ENCODE measurements around the gene WDR4. TPM values are rescaled to one million over a fixed set of nuclear protein-coding genes. Genes with fewer than 3 reads are reported as not detected.
A peak's percentile ranks its signal among the peaks of the same experiment; 100 is the strongest.

WDR4 gene
- total and polyA plus RNA-seq, 9 of the 15 experiments (the other 6 are each of a cell fraction or from before 2014, with no cell fraction given) = 5.4 to 95.4 (median 32.1) TPM

DNA sequence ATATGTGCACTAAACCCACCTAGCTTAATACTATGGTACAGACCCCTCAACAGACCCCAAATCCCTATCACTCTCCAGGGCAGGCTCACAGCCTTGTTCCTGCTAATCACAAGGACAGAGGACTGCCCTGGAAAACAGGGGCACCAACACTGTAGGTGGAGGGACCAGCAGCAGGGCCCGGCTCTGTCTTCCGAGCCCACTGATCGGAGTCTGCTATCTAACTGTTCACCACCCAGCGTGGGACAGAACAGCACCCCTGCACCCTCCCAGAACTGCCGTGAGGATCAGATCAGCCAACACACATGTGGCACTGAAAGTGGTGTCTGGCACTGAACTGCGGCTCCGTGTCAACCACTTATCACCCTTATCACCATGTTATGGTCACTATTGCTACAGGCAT, 6.2 kb downstream of the WDR4 start:
- Histone ChIP-seq H3K36me3 (ENCODE audit: control insufficient read depth, insufficient read depth, low read length) (peaks cover 96% of the 10 kb centered on the region), H3K27me3 (ENCODE audit: control insufficient read depth in 2 of 2, insufficient read depth in 2 of 2, low read length in 2 of 2) (no peaks in the 10 kb centered on the region), H3K27ac (ENCODE audit: extremely low read depth, low read depth, low read length) (no peak overlapping the region; the same call in 2 of the 3 replicates), H3K79me2 (ENCODE audit: control insufficient read depth, insufficient read depth, low read length) (peaks cover 85% of the 10 kb centered on the region), H2AFZ (ENCODE audit: low read depth, low read length) (no peak overlapping the region), H3K9me1 (ENCODE audit: control insufficient read depth, insufficient read depth, low read length) (no peaks in the 10 kb centered on the region), H3K4me1 (replicated peaks in 1 of 2; ENCODE audit: control insufficient read depth in 2 of 2, insufficient read depth in 2 of 2, low read length in 2 of 2) (peaks cover 0 to 10% of the 10 kb centered on the region in 2 experiments; a peak in 2 of 5 replicates), H3K9ac (ENCODE audit: insufficient read depth in 1 of 2, low read depth in 2 of 2, low read length in 2 of 2) (peak overlapping the region in 1 of 2 experiments; percentile 85; a peak in 2 of 4 replicates), H3K4me2 (ENCODE audit: insufficient read depth, low read length) (no peak overlapping the region), H3K9me3 (replicated peaks; ENCODE audit: control insufficient read depth, insufficient read depth, low read depth, low read length) (no peaks in the 10 kb centered on the region), H3K4me3 (no peak overlapping the region), H4K20me1 (replicated peaks; ENCODE audit: control insufficient read depth, insufficient read depth, low read length) (peaks cover 2% of the 10 kb centered on the region; the same call in 1 of the 2 replicates)
- TF ChIP-seq MCM7 (IDR thresholded peaks at IDR 0.05) = no peak
- TF ChIP-seq POLR2G (IDR thresholded peaks at IDR 0.05; ENCODE audit: low read depth, low read length) = peak; percentile 24; the same call in 1 of the 2 replicates
- POLR2A ChIA-PET = interaction anchor here (0.7 to 1.8 kb wide), 4 partner anchors 9 to 30 kb away, joined by 3 to 6 read pairs (median 4); partner anchors contain the start of gene NDUFV3
- DNase-seq (ENCODE audit: extremely low read depth in 1 of 4, low spot score in 3 of 4) (peak in 2 of 4 experiments; percentile 11 to 19), ATAC-seq (no peak), FAIRE-seq (no peak)
- in situ Hi-C loops (cut with MboI) = no loop called here
- BruUV-seq (replicated peaks) = no TSS peak
- CTCF ChIA-PET (ENCODE audit: low intra/inter-chr PET ratio) = no interaction called here
- intact Hi-C loops (cut with micrococcal nuclease) = no loop called here
- 98% methylated on average over 7 of the region's 7 CpGs for WGBS (ENCODE audit: insufficient coverage, low coverage, missing lambda C conversion rate)

DNA sequence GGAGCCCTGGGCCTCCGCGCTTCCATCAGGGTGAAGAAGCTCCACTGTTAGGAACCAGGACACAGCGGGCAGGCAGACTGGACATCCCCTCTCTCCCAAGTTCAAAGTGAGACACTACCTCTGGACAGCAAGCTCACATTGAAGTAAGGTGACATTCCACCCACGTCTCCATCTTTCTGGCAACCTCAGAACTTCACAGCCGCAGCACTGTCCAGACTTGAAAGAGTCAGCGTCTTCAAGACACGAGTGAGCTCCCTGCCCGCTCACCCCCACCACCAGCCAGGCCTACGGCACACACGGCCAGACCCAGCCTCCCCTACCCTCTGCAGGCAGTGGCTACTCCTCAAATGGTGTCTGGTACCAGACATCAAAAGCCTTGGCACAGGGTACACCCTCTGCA, 11.1 kb downstream of the WDR4 start:
- peak overlapping the region in 1 of 2 experiments; percentile 32; a peak in 1 of 4 replicates for H3K9ac ChIP-seq (ENCODE audit: insufficient read depth in 1 of 2, low read depth in 2 of 2, low read length in 2 of 2)

More for the DNA sequence above, 11.1 kb downstream of the WDR4 start:
- no peak overlapping the region for H3K4me3 ChIP-seq
- H3K27me3 ChIP-seq (ENCODE audit: control insufficient read depth in 2 of 2, insufficient read depth in 2 of 2, low read length in 2 of 2) = no peaks in the 10 kb centered on the region
- intact Hi-C loops (cut with micrococcal nuclease) = no loop called here
- peaks cover 90% of the 10 kb centered on the region for H3K79me2 ChIP-seq (ENCODE audit: control insufficient read depth, insufficient read depth, low read length)
- ChIA-PET CTCF (ENCODE audit: low intra/inter-chr PET ratio) (no interaction called here), POLR2A (interaction anchor here (0.6 to 2.7 kb wide), 4 partner anchors 10 to 329 kb away, joined by 3 to 10 read pairs (median 4); partner anchors contain the start of gene WDR4)
- H3K4me1 ChIP-seq (replicated peaks in 1 of 2; ENCODE audit: control insufficient read depth in 2 of 2, insufficient read depth in 2 of 2, low read length in 2 of 2) = peaks cover 0 to 18% of the 10 kb centered on the region in 2 experiments; a peak in 2 of 5 replicates
- DNase-seq (ENCODE audit: extremely low read depth in 1 of 4, low spot score in 3 of 4) = peak in 1 of 4 experiments; percentile 13
- H2AFZ ChIP-seq (ENCODE audit: low read depth, low read length) = no peak overlapping the region
- no peak for FAIRE-seq
- H3K9me3 ChIP-seq (replicated peaks; ENCODE audit: control insufficient read depth, insufficient read depth, low read depth, low read length) = no peaks in the 10 kb centered on the region
- in situ Hi-C loops (cut with MboI) = no loop called here
- H4K20me1 ChIP-seq (replicated peaks; ENCODE audit: control insufficient read depth, insufficient read depth, low read length) = peaks cover 17% of the 10 kb centered on the region
- ATAC-seq = no peak
- TF ChIP-seq, protein P1, sequence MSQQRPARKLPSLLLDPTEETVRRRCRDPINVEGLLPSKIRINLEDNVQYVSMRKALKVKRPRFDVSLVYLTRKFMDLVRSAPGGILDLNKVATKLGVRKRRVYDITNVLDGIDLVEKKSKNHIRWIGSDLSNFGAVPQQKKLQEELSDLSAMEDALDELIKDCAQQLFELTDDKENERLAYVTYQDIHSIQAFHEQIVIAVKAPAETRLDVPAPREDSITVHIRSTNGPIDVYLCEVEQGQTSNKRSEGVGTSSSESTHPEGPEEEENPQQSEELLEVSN (IDR thresholded peaks at IDR 0.05; ENCODE audit: borderline replicate concordance in 1 of 2, extremely low read depth in 1 of 2, insufficient read depth in 1 of 2, insufficient read length in 1 of 2, low read depth in 1 of 2, low read length in 1 of 2, poor library complexity in 1 of 2, severe bottlenecking in 1 of 2) = no peak
- TF ChIP-seq POLR2G (IDR thresholded peaks at IDR 0.05; ENCODE audit: low read depth, low read length) (0 out of 2 replicates have a peak, but pooled peaks have one; percentile 12), ZNF699 (CRISPR knock-in tag; IDR thresholded peaks at IDR 0.05; ENCODE audit: insufficient replicate concordance) (no peak), TEAD2 (tag; IDR thresholded peaks at IDR 0.05) (no peak), RBFOX2 (IDR thresholded peaks at IDR 0.05; ENCODE audit: low read depth, low read length) (peak; percentile 33; the same call in 1 of the 2 replicates)
- TF ChIP-seq, protein P2, sequence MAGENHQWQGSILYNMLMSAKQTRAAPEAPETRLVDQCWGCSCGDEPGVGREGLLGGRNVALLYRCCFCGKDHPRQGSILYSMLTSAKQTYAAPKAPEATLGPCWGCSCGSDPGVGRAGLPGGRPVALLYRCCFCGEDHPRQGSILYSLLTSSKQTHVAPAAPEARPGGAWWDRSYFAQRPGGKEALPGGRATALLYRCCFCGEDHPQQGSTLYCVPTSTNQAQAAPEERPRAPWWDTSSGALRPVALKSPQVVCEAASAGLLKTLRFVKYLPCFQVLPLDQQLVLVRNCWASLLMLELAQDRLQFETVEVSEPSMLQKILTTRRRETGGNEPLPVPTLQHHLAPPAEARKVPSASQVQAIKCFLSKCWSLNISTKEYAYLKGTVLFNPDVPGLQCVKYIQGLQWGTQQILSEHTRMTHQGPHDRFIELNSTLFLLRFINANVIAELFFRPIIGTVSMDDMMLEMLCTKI (IDR thresholded peaks at IDR 0.05; ENCODE audit: partially characterized antibody) = no peak
- H3K9me1 ChIP-seq (ENCODE audit: control insufficient read depth, insufficient read depth, low read length) = no peaks in the 10 kb centered on the region
- peaks cover 98% of the 10 kb centered on the region for H3K36me3 ChIP-seq (ENCODE audit: control insufficient read depth, insufficient read depth, low read length)
- no peak overlapping the region for H3K4me2 ChIP-seq (ENCODE audit: insufficient read depth, low read length)
- WGBS (ENCODE audit: insufficient coverage, low coverage, missing lambda C conversion rate) = 98% methylated on average over 10 of the region's 10 CpGs
- no TSS peak for BruUV-seq (replicated peaks)
- H3K27ac ChIP-seq (ENCODE audit: extremely low read depth, low read depth, low read length) = no peak overlapping the region
